ENCODE data around the gene CACNA1G. TPM values are rescaled to one million over a fixed set of nuclear protein-coding genes. Genes with fewer than 3 reads are reported as not detected.

Gene CACNA1G
- total RNA-seq, 3 donors from 2014 or later: 0.07 to 0.32 (median 0.12) TPM

DNA sequence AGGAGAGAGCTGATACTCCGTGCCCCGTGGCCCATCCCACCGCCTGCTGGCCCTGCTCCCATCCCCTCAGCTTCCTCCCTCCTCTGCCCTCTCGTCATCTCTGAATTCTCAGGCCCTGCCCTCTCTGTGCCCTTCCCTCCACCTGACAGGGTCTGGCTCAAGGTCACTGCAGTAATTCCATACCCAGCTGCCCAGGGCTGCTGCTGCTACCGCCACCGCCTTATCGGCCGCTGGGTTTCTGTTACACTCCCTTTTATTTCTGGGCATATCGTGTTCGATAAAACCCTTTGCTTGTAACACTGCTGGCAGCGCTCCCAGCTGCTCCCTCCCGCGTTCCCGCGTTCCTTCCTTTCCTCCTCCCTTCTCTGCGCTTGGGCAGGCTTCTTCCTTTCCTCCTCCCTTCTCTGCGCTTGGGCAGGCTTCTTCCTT is 26.8 kb upstream of the CACNA1G start:
- H3K4me3 ChIP-seq: peak overlapping the region; percentile 38

DNA sequence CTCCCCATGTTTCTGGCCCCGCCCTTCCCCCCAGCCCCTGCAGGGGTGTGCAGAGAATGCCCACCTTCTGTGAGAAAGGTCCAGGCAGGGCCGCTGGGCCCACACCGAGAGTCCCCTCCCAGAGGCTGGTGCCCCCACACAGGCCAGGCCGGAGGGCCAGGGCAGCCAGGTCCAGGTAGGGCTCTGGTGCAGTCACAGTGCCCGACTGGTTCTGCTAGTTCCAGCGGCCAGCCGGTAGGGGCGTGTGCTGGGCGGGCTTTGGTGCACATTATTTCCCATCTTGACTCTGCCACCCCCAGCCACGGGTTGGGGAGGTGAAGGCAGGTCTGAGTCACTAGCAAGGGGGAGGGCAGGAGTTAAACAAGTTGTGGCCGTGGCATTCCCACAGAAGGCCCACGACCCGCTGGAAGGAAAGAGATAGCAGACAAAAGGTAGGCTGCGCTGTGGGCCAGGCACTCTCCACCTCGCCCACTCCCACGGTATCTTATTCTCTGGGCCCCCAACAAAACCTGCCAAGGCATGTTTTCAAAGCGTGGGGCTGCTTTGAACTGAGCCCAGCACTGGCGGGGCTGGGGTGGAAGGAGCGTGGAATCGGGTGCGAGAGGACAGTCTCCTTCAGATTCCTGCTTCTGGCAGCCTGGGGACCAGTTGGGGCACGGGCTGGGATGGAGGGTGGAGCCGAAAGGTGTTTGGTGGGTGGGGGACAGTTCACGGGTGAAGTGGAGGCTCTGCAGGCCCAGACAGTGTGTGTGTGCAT is 26.1 kb upstream of the CACNA1G start:
- ATAC-seq (peak; percentile 82), DNase-seq (peak; percentile 80 to 86 (median 84))
- H3K4me3 ChIP-seq: peak overlapping the region; percentile 17
- H3K4me1 ChIP-seq (ENCODE audit: low read depth): peaks cover 35% of the 10 kb centered on the region
- TF ChIP-seq, protein P1, sequence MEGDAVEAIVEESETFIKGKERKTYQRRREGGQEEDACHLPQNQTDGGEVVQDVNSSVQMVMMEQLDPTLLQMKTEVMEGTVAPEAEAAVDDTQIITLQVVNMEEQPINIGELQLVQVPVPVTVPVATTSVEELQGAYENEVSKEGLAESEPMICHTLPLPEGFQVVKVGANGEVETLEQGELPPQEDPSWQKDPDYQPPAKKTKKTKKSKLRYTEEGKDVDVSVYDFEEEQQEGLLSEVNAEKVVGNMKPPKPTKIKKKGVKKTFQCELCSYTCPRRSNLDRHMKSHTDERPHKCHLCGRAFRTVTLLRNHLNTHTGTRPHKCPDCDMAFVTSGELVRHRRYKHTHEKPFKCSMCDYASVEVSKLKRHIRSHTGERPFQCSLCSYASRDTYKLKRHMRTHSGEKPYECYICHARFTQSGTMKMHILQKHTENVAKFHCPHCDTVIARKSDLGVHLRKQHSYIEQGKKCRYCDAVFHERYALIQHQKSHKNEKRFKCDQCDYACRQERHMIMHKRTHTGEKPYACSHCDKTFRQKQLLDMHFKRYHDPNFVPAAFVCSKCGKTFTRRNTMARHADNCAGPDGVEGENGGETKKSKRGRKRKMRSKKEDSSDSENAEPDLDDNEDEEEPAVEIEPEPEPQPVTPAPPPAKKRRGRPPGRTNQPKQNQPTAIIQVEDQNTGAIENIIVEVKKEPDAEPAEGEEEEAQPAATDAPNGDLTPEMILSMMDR (IDR thresholded peaks at IDR 0.05): peak; percentile 35
- H3K36me3 ChIP-seq (ENCODE audit: low read depth): no peaks in the 10 kb centered on the region
- intact Hi-C loops (cut with DNase I, micrococcal nuclease): no loop called here
- no peaks in the 10 kb centered on the region for H3K9me3 ChIP-seq

More for the DNA sequence above, 26.8 kb upstream of the CACNA1G start:
- peak; percentile 75 for ATAC-seq
- peak; percentile 83 to 86 (median 84) for DNase-seq
- intact Hi-C loops (cut with DNase I, micrococcal nuclease): no loop called here
- Histone ChIP-seq H3K4me1 (ENCODE audit: low read depth) (peaks cover 32% of the 10 kb centered on the region), H3K36me3 (ENCODE audit: low read depth) (no peaks in the 10 kb centered on the region), H3K9me3 (no peaks in the 10 kb centered on the region)
- TF ChIP-seq, protein P1 (IDR thresholded peaks at IDR 0.05): no peak

DNA sequence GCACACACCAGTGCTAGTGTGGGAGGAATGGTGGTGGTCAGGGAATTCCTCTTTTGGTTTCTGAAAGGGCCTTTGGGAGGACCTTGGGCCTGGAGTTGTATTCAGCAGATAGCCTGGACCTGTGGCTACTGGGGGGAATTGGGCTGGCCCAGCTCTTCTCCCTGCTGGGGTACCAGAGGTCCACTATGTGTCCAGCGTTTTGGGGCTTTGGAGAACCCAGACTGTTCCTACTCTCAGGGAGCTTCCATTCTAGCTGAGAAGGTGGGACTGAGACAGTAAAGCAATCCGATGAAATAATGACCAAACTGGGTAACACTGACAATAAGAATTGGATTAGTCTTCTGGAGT is 25.6 kb upstream of the CACNA1G start:
- intact Hi-C loops (cut with DNase I, micrococcal nuclease): no loop called here

DNA sequence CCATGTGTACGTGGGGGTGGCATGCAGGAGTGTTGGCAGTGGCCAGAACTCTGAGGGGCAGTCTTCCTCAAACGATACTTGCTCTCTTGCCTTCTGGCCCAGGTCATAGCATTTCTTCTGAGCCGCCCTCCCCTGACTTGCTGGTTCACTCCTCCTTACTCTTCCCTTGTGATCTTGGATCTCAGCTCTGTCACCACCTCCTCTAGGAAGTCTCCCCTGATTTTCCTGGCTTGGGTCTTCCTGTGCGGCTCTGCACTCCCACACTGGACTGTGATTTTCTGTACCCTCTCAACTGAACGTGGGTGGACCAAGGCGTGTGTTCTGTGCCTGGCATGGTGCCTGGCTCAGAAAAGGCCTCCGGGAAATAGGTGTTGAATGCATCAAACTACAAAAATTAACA is 25.1 kb upstream of the CACNA1G start:
- no peak for ATAC-seq

More for the DNA sequence above, 25.6 kb upstream of the CACNA1G start:
- ATAC-seq: no peak
- no peaks in the 10 kb centered on the region for H3K9me3 ChIP-seq
- TF ChIP-seq, protein P1 (IDR thresholded peaks at IDR 0.05): no peak
- H3K4me3 ChIP-seq: no peak overlapping the region
- no peak for DNase-seq
- H3K36me3 ChIP-seq (ENCODE audit: low read depth): no peaks in the 10 kb centered on the region
- H3K4me1 ChIP-seq (ENCODE audit: low read depth): peaks cover 37% of the 10 kb centered on the region

DNA sequence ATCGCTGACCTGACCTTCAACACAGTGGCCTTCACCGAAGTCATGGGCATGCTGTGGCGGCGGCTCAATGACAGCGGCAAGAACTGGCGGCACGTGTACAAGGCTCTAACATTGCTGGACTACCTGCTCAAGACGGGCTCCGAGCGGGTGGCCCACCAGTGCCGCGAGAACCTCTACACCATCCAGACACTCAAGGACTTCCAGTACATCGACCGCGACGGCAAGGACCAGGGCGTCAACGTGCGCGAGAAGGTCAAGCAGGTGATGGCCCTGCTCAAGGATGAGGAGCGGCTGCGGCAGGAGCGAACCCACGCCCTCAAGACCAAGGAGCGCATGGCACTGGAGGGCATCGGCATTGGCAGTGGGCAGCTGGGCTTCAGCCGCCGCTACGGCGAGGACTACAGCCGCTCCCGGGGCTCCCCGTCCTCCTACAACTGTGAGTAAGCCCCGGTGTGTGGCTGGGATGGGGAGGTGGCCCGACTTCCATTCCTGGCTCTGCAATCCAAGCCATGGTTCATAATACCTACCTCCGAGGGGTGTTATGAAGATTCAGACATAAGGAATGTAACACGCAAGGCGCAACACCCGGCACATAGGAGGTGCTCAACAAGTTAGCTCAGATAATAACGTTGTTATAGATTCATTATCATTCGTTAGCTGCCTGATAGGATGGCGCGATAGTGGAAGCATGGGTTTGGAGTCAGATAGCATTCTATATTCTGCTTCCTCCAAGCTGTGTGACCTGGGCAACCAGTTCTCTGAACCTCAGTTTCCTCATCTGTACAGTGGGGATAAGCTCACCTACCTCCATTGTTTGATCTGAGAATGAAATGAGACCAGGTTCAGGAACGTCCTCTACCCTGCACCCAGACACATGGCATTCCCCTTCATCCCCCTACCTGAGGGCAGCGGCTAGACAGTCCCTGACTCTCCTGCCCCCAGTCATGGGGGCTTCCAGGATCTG is 23.6 kb upstream of the CACNA1G start:
- intact Hi-C loops (cut with DNase I, micrococcal nuclease): no loop called here
- ATAC-seq: no peak
- H3K36me3 ChIP-seq (ENCODE audit: low read depth): no peaks in the 10 kb centered on the region
- DNase-seq: peak in 1 of 3 donors; percentile 55
- H3K9me3 ChIP-seq: no peaks in the 10 kb centered on the region
- H3K4me3 ChIP-seq: no peak overlapping the region
- H3K4me1 ChIP-seq (ENCODE audit: low read depth): peaks cover 55% of the 10 kb centered on the region
- TF ChIP-seq, protein P1 (IDR thresholded peaks at IDR 0.05): no peak

More for the DNA sequence above, 25.1 kb upstream of the CACNA1G start:
- Histone ChIP-seq H3K4me3 (no peak overlapping the region), H3K36me3 (ENCODE audit: low read depth) (no peaks in the 10 kb centered on the region), H3K9me3 (no peaks in the 10 kb centered on the region), H3K4me1 (ENCODE audit: low read depth) (peaks cover 41% of the 10 kb centered on the region)
- TF ChIP-seq, protein P1 (IDR thresholded peaks at IDR 0.05): no peak
- DNase-seq: no peak
- intact Hi-C loops (cut with DNase I, micrococcal nuclease): no loop called here
